ENCODE data around the gene CHCHD1.

- TF ChIP-seq CTCF (conservative IDR thresholded peaks at IDR 0.05): 0 out of 2 replicates have a peak, but pooled peaks have one; percentile 27
- no peak for TF ChIP-seq EZH2 (IDR thresholded peaks at IDR 0.05; ENCODE audit: low read depth)
These were observed 7.2 kb upstream of the CHCHD1 start for GRCh38 chr10:73774637-73775036.
